ENCODE measurements around the gene CDKAL1.

CDKAL1 gene

DNA sequence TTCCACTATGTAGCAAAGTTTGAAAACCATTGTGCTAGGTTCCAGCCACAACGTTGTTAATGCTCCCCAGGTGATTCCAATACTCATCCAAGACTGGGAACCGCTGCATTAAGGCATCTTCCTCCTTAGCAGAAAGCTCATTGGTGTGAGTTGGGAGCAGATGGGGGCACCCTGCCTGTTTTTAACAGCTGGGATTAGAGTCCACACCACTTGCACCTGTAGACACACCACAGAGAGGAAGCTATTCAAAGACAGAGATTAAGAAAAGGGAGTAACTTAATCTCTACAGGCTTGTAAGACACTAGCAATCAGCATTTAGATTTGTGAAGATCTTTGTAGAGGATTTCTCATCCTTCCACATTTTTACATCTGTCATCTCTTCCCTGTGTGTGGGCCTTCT is 725.4 kb downstream of the CDKAL1 start:
- Histone ChIP-seq H4K20me1 (ENCODE audit: insufficient read depth, low read length) (no peaks in the 10 kb centered on the region), H2AFZ (ENCODE audit: low read depth, low read length) (no peak overlapping the region), H3K4me2 (ENCODE audit: low read length) (no peak overlapping the region), H3K9me3 (ENCODE audit: insufficient read depth, low read length) (no peaks in the 10 kb centered on the region), H3K4me3 (ENCODE audit: low read length) (no peak overlapping the region), H3K9ac (ENCODE audit: low read length) (no peak overlapping the region), H3K36me3 (replicated peaks; ENCODE audit: low read depth, low read length) (no peaks in the 10 kb centered on the region), H3K4me1 (ENCODE audit: low read length) (0 out of 2 replicates have a peak, but pooled peaks cover 3% of the 10 kb centered on the region), H3K27me3 (ENCODE audit: low read depth, low read length) (no peaks in the 10 kb centered on the region), H3K79me2 (ENCODE audit: low read length) (no peaks in the 10 kb centered on the region), H3K27ac (ENCODE audit: low read length) (no peak overlapping the region)
- TF ChIP-seq, protein P1, sequence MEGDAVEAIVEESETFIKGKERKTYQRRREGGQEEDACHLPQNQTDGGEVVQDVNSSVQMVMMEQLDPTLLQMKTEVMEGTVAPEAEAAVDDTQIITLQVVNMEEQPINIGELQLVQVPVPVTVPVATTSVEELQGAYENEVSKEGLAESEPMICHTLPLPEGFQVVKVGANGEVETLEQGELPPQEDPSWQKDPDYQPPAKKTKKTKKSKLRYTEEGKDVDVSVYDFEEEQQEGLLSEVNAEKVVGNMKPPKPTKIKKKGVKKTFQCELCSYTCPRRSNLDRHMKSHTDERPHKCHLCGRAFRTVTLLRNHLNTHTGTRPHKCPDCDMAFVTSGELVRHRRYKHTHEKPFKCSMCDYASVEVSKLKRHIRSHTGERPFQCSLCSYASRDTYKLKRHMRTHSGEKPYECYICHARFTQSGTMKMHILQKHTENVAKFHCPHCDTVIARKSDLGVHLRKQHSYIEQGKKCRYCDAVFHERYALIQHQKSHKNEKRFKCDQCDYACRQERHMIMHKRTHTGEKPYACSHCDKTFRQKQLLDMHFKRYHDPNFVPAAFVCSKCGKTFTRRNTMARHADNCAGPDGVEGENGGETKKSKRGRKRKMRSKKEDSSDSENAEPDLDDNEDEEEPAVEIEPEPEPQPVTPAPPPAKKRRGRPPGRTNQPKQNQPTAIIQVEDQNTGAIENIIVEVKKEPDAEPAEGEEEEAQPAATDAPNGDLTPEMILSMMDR (IDR thresholded peaks at IDR 0.05; ENCODE audit: low read depth, low read length), result no peak
- TF ChIP-seq EZH2phosphoT487 (IDR thresholded peaks at IDR 0.05; ENCODE audit: low read depth), result no peak

DNA sequence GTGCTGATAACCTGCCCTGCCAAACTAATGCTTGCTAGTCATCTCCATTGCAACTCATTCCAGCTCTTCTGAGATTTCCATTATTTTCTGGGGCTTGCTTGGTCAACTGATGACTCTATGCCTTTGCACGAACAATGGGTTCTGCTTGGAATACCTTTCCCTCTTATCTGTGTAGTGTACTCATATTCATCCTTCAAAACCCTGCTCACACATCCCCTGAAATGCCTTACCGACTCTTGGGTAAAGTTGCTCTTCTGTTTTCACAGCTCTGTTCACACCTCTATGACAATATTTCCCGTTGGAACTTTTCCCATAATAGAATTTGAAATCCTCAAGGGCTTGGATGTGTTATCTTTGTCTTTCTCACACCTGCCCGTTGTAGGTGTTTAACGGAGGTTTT is 728.2 kb downstream of the CDKAL1 start:
- no peak overlapping the region for H3K9ac ChIP-seq (ENCODE audit: low read length)
- no peak overlapping the region for H3K4me2 ChIP-seq (ENCODE audit: low read length)
- H3K36me3 ChIP-seq (replicated peaks; ENCODE audit: low read depth, low read length), result no peaks in the 10 kb centered on the region
- no peak overlapping the region for H3K27ac ChIP-seq (ENCODE audit: low read length)
- H4K20me1 ChIP-seq (ENCODE audit: insufficient read depth, low read length), result no peaks in the 10 kb centered on the region
- H3K4me1 ChIP-seq (ENCODE audit: low read length), result no peaks in the 10 kb centered on the region
- no peak overlapping the region for H3K4me3 ChIP-seq (ENCODE audit: low read length)
- H2AFZ ChIP-seq (ENCODE audit: low read depth, low read length), result no peak overlapping the region
- no peaks in the 10 kb centered on the region for H3K9me3 ChIP-seq (ENCODE audit: insufficient read depth, low read length)
- no peak for TF ChIP-seq EZH2phosphoT487 (IDR thresholded peaks at IDR 0.05; ENCODE audit: low read depth)
- TF ChIP-seq, protein P1 (IDR thresholded peaks at IDR 0.05; ENCODE audit: low read depth, low read length), result no peak
- H3K27me3 ChIP-seq (ENCODE audit: low read depth, low read length), result no peaks in the 10 kb centered on the region
- no peaks in the 10 kb centered on the region for H3K79me2 ChIP-seq (ENCODE audit: low read length)

DNA sequence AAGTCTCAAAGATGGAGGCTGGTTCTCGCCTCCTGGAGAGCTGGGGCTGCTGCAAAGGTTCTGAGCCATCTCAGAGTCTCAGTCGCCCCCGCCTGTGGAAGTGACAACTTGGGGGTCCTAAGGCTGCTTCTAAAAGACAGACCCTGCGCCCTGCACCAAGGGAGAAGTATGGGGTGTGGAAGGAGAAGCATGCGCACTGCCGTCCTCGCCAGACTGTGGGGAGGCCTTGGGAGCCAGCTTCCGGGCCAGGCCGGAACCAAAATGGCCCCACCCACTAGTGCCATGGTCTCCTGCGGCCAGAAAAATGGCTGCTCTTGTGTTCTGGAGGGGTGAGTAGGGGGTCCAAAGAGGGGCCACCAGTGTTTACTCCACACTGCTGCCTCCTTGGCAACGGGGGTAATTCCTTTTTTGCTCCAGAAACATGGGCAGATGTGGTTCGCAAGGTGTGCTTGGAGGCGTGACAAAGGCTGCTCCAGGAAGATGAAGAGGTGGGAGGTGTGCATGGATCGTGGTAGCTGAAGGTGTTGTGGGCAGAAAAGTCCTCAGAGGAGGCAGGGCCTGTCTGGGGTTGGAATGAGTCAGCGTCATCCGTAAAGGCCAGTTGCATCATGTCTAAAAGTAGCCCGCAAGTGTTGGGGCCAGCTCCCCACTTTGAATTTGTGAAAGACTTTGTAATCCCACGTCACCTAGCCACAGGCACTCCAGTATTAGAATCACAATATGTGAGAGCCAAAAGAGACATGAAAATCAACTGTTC is 729.5 kb downstream of the CDKAL1 start:
- no peak overlapping the region for H2AFZ ChIP-seq (ENCODE audit: low read depth, low read length)
- H3K4me3 ChIP-seq (ENCODE audit: low read length), result no peak overlapping the region
- no peak for TF ChIP-seq EZH2phosphoT487 (IDR thresholded peaks at IDR 0.05; ENCODE audit: low read depth)
- TF ChIP-seq, protein P1 (IDR thresholded peaks at IDR 0.05; ENCODE audit: low read depth, low read length), result no peak
- H3K27me3 ChIP-seq (ENCODE audit: low read depth, low read length), result no peaks in the 10 kb centered on the region
- no peaks in the 10 kb centered on the region for H3K79me2 ChIP-seq (ENCODE audit: low read length)
- H3K36me3 ChIP-seq (replicated peaks; ENCODE audit: low read depth, low read length), result no peaks in the 10 kb centered on the region
- no peak overlapping the region for H3K27ac ChIP-seq (ENCODE audit: low read length)
- no peaks in the 10 kb centered on the region for H3K4me1 ChIP-seq (ENCODE audit: low read length)
- no peaks in the 10 kb centered on the region for H4K20me1 ChIP-seq (ENCODE audit: insufficient read depth, low read length)
- H3K9me3 ChIP-seq (ENCODE audit: insufficient read depth, low read length), result no peaks in the 10 kb centered on the region
- no peak overlapping the region for H3K4me2 ChIP-seq (ENCODE audit: low read length)
- H3K9ac ChIP-seq (ENCODE audit: low read length), result no peak overlapping the region

DNA sequence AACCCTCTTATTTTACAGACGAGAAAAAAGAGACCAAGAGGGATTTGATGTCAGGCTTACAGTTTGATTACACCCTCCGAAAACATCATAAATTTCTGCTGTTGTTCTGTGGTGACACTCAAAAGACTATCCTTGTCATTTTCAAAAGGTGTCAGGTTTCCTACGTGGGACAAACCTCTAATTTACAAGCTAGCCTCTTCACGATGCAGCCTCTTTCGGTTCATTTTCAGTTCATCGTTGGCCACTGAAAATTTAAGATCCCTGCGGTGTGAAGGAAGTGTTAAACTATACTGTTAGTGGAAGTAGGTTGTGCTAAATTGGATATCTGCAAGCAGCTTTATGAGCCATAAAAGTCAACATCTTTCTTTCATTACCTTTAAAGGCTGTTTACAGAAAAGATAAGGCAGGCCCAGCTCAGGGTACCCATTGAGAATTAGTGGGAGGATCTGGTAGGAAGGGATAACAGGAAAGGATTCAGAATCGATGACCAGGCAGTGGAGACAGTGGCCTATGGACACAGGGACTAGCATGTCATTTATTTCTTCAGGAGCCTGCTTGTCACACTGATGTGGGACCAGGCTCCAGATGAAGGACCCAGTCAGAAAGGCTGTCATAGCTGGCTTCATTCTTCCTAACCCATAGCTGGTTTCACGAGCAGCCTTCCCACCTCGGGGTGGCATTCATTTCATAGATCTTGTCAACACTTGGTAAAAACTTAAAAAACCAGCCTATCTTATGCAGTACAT is 730.2 kb downstream of the CDKAL1 start:
- Histone ChIP-seq H3K9ac (ENCODE audit: low read length) (no peak overlapping the region), H3K27ac (ENCODE audit: low read length) (no peak overlapping the region), H3K27me3 (ENCODE audit: low read depth, low read length) (no peaks in the 10 kb centered on the region), H3K4me2 (ENCODE audit: low read length) (no peak overlapping the region), H3K4me1 (ENCODE audit: low read length) (no peaks in the 10 kb centered on the region), H3K36me3 (replicated peaks; ENCODE audit: low read depth, low read length) (no peaks in the 10 kb centered on the region), H2AFZ (ENCODE audit: low read depth, low read length) (no peak overlapping the region), H3K4me3 (ENCODE audit: low read length) (no peak overlapping the region), H3K79me2 (ENCODE audit: low read length) (no peaks in the 10 kb centered on the region), H4K20me1 (ENCODE audit: insufficient read depth, low read length) (no peaks in the 10 kb centered on the region), H3K9me3 (ENCODE audit: insufficient read depth, low read length) (no peaks in the 10 kb centered on the region)
- TF ChIP-seq EZH2phosphoT487 (IDR thresholded peaks at IDR 0.05; ENCODE audit: low read depth), result no peak
- TF ChIP-seq, protein P1 (IDR thresholded peaks at IDR 0.05; ENCODE audit: low read depth, low read length), result no peak
